ENCODE measurements around the gene SCP2.

GRCh38 chr1:52913537-52913936 lies 13.5 kb upstream of the SCP2 start:
- no peak for TF ChIP-seq CTCF (IDR thresholded peaks at IDR 0.05)
- no peak for TF ChIP-seq MAX (IDR thresholded peaks at IDR 0.05; ENCODE audit: low read depth)
- no peak for TF ChIP-seq RFX5 (IDR thresholded peaks at IDR 0.05; ENCODE audit: low read length)
- TF ChIP-seq GABPA (IDR thresholded peaks at IDR 0.05; ENCODE audit: low read depth): no peak
- TF ChIP-seq ZBTB33 (IDR thresholded peaks at IDR 0.05; ENCODE audit: borderline replicate concordance, low read depth): no peak
- no peak for TF ChIP-seq POLR2AphosphoS5 (IDR thresholded peaks at IDR 0.05; ENCODE audit: low read depth, low read length)
- no peak for TF ChIP-seq SIN3A (IDR thresholded peaks at IDR 0.05; ENCODE audit: borderline replicate concordance, low read depth, low read length)
- no peak for TF ChIP-seq TAF1 (IDR thresholded peaks at IDR 0.05; ENCODE audit: borderline replicate concordance, low read depth, low read length)
- TF ChIP-seq EP300 (IDR thresholded peaks at IDR 0.05; ENCODE audit: borderline replicate concordance in 1 of 2, low read depth in 1 of 2, low read length in 1 of 2): no peak
- no peak for TF ChIP-seq IRF3 (IDR thresholded peaks at IDR 0.05; ENCODE audit: low read depth, low read length)
- TF ChIP-seq RXRA (IDR thresholded peaks at IDR 0.05; ENCODE audit: borderline replicate concordance, low read depth): no peak

All from SK-N-SH (cell line).